Thyroid gland (tissue), 4 donors: ENCODE results near the gene PFAS.

Experiments
- POLR2A ChIP-seq, 2 donors: fragments of 450-650 bp; IDR thresholded peaks; one replicate each; pipeline ENCODE4 v1.6.1; 2017; ENCODE audit warnings: antibody characterized with exemption in 2 of 2, mild to moderate bottlenecking in 2 of 2, moderate library complexity in 1 of 2
- TF ChIP-seq, protein P1 (sequence below), 6 experiments: fragments of 200-600 bp in 3 of 6; fragments of 450-650 bp in 3 of 6; sonication (generic) in 3 of 6; IDR thresholded peaks; one replicate each; pipeline ENCODE4 v1.5.1; 2016 to 2019; ENCODE audit warnings: antibody characterized with exemption in 6 of 6, mild to moderate bottlenecking in 2 of 6, inconsistent platforms in 1 of 6, moderate library complexity in 1 of 6

DNA sequence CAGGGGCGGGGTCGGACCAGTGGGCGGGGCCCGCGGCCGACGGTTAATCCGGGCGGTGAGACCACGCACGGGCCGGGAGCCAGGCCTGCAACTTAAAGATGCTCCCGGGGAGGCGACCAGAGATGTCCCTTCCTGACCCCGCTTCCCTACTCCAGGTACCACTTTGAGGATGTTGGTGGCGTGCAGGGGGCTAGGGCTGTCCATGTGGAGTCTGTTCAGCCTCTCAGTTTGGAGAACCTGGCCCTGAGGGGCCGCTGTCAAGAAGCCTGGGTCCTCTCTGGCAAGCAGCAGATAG, 40.0 kb downstream of the PFAS start:
- TF ChIP-seq, protein P1, sequence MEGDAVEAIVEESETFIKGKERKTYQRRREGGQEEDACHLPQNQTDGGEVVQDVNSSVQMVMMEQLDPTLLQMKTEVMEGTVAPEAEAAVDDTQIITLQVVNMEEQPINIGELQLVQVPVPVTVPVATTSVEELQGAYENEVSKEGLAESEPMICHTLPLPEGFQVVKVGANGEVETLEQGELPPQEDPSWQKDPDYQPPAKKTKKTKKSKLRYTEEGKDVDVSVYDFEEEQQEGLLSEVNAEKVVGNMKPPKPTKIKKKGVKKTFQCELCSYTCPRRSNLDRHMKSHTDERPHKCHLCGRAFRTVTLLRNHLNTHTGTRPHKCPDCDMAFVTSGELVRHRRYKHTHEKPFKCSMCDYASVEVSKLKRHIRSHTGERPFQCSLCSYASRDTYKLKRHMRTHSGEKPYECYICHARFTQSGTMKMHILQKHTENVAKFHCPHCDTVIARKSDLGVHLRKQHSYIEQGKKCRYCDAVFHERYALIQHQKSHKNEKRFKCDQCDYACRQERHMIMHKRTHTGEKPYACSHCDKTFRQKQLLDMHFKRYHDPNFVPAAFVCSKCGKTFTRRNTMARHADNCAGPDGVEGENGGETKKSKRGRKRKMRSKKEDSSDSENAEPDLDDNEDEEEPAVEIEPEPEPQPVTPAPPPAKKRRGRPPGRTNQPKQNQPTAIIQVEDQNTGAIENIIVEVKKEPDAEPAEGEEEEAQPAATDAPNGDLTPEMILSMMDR (IDR thresholded peaks at IDR 0.05) = no peak
- TF ChIP-seq POLR2A (IDR thresholded peaks at IDR 0.05) = no peak
